Activated T-cell treated with anti-CD3 and anti-CD28 coated beads, Interleukin-2, amount 50 U/mL, for 48 hours (primary cell): ENCODE data around the gene SPESP1.
"Not testable (repeated sequence)": the region's sequence is repeated elsewhere in the genome, so short reads cannot be mapped to it uniquely, and the experiment has no call there.

Experiments used
- DNase-seq, 2 experiments: peaks; one replicate each; pipeline ENCODE4 v3.0.0-alpha.2; 2020

SPESP1 gene

GRCh38 chr15:68930268-68931022, at the start of gene SPESP1:
SPESP1 (plus strand) TSS chr15:68930525; CDS start chr15:68930654, 129 bp downstream.
- peak; percentile 53 to 65 for DNase-seq

DNA sequence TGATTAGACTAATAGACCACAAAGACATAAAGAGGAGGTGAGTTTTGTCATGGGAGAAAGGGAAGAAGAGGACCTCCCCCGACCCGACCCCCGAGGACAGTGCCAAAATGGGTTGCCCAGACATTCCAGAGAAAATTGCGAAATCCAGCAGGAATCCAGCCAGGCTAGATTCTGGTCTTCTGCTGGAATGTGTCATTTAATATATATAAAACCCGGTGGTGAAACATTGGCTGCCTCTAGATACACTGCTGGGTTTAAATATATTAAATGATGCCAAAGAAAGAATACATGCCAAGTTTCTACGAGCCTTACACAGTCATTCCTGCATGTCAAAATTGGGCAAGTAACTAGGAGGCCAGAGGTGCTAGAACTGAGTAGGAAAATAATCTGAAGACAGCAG, 45.3 kb upstream of the SPESP1 start:
- no peak for DNase-seq

- DNase-seq: no peak
Measured at GRCh38 chr15:68887120-68887519, 43.2 kb upstream of the SPESP1 start.

DNA sequence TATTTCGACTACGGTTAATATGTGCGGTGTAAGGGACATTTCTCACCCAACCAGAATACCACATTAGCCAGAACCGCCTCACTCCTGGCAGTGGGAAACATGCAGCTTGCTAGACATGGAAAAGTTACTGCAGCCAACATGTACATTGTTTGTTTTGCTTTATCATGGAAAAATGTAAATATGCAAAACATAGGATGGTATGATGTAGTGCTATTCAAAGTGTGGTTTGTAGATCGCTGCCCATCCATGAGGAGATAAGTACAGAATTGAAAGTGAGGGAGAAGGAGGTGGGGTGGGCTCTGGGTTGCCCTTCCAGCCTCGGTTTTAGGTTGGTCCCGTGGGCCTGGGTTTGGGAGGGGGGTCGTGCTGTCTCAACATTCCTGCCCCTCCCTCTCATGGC, 42.5 kb upstream of the SPESP1 start:
- no peak for DNase-seq

DNA sequence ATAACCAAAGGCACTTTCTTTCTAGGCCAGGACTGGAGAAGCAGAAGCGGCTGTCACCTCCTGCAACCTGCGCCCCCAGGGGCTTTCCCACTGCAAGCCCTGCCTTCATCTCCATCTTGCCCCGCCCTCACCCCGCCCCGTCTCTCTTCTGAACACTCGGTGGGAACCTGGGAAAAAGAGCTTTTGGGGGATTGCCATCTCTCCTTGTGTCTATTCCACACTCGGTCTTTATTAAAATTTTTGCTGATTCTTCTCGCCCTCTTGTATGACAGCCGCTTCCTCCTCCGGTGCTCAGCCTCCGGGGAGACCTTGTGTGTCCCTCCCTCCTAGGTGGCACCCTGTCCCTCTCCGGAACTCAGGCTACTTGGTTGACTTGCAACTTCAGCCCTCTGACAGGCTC, 41.9 kb upstream of the SPESP1 start:
- peak in 1 of 2 experiments; percentile 23 for DNase-seq

GRCh38 chr15:68894208-68894607, 36.1 kb upstream of the SPESP1 start:
- no peak for DNase-seq

DNA sequence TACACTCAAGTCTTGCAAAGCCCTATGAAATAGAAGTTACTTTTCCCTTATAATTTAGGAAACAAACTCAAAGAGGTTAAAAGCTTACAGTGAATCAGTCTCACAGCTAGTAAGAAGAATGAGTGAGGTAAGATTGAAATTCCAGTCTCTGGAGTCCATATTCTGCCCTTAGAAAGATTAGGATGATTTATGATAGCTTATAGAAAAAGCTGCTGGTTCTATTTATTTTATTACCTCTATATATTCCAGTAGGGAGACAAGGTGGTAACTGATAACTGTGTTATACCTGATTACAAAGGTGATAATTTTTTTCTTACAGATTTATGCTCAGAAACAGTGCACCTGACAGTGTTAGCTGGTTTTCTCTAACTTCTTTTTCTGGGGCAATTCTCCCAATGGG, 34.1 kb upstream of the SPESP1 start:
- DNase-seq: no peak

DNA sequence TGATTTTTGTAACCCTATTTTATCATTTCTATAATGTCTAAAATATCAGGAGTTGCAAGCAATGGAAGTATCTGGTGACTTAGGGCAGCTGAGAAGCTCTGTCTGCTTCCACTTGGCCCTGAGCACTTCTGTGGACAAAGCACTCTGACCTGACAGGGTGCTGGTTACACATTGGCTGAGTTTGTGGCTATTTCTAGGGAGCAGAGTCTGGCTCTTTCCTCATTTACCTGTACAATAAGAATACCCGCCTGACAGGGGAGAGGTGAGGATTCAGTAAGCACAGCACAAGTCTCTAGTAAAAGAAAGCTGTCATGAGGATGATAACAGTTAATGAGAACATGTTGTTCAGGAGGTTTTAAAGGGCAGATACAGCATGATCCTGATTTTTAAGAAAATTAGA, 33.3 kb upstream of the SPESP1 start:
- DNase-seq: no peak

GRCh38 chr15:68900027-68900426, 30.3 kb upstream of the SPESP1 start:
- no peak for DNase-seq

DNA sequence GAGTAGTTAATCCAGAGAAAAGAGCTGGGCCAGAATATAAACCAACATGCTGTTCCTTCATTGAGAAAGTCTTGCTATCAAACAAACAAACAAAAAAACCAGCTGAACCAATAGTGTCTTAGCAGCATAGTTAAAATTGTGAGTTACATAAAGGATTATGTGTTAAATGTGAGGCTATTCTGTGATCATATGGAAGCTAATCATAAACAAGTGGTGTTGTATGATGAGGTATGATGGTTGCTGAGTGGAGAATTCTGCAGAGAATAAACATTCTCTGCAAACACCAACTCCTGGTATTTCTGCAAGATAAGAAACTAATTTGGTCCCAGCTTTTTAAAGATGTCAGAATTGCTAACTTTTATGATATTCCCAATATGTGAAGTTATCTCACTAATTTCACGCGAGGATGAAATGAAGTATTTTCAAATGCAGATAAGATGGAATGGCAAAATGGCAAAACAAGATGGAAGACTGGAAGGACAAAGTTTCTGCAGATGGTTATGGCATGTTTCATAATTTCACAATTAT, 22.9 kb upstream of the SPESP1 start:
- no peak for DNase-seq

DNA sequence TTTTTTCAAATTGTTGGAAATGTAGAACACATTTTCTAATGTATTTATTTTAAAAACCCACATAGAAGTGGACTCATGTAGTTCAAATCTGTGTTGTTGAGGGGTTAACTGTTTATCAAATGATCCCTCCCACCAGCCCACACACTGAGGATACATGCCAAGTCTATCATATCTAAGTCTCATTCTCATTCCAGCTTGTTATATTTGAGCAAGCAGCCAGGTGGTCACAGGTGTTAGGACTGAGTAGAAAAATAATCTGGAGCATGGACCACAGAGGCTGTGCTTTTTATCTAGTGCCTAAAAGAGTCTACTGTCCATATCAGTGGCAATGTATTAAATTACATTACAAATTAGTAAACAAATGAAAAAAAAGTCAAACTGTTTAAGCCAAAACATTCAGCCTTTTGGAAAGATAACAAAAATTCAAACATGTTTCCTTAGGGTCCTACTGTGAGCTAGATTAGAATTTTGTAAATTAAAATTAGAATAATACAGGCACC, 20.7 kb upstream of the SPESP1 start:
- DNase-seq: no peak

DNA sequence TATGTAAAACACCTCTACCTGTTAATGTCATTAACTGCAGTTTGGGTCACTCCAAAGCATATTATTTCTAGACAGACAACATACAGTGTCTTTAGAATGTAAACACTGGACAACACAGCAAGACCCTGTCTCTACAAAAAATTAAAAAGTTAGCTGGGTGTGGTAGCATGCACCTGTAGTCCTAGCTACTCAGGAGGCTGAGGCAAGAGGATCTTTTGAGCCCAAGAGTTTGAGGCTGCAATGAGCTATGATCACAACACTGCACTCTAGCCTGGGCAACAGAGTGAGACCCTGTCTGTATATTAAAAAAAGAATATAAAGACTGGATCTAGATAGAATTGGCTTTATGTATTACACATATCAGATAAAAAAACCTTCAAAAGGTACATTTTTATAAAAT, 20.0 kb upstream of the SPESP1 start:
- DNase-seq: no peak

DNA sequence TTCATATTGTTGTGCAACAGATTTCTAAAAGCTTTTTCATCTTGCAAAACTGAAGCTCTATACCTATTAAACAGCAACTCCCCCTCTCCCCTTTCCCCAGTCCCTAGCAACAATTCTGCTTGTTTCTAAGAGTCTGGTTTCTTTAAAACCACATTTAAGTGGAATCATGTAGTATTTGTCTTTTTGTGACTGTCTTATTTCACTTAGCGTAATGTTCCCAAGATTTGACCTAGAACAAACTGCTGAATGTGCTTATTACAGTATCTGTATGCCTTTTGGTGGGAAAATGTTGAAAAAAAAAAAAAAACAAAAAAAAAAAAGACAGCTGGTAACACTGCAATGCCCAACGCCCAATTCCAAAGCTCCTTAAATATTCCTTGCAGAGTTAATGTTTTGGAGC, 19.5 kb upstream of the SPESP1 start:
- no peak for DNase-seq

DNA sequence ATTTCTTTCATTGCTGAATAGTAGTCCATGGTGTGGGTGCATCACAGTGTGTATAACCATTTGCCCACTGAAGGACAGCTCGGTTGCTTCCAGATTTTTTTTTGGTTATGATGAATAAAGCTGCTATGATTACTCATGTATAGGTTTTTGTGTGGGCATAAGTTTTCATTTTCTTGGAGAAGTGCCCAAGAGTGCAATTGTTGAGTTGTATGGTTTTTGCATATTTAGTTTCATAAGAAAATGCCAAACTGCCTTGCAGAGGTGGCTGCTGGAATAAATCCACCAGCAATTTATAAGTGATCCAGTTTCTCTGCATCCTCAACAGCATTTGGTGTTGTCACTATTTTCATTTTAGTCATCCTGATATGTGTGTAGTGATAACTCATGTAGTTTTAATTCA, 8.4 kb upstream of the SPESP1 start:
- no peak for DNase-seq

GRCh38 chr15:68924866-68925560, 5.3 kb upstream of the SPESP1 start:
- DNase-seq: peak; percentile 75 to 77

GRCh38 chr15:68933001-68933400, 2.7 kb downstream of the SPESP1 start:
- no peak for DNase-seq

DNA sequence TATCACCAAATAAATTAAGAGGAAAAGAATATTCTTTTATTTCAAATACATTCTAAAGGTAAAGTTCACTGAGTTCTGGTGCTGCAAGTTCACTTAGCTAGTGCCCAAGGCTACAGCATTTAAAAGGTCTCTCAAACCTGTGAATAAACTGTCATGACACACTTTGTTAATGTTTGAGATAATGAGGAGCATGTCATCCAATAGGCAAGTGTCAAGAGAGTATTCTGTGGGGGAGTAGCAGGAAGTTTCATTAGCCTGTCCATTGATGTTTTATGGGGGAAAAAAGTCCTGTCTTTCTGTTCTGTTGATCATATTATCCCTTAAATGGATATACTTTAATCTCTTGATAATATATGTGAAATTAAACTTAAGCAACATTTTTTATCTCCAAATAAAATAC, 4.0 kb downstream of the SPESP1 start:
- no peak for DNase-seq

GRCh38 chr15:68935400-68935937, 5.1 kb downstream of the SPESP1 start:
- no peak for DNase-seq

GRCh38 chr15:68939501-68939900, 9.2 kb downstream of the SPESP1 start:
- DNase-seq: no peak

DNA sequence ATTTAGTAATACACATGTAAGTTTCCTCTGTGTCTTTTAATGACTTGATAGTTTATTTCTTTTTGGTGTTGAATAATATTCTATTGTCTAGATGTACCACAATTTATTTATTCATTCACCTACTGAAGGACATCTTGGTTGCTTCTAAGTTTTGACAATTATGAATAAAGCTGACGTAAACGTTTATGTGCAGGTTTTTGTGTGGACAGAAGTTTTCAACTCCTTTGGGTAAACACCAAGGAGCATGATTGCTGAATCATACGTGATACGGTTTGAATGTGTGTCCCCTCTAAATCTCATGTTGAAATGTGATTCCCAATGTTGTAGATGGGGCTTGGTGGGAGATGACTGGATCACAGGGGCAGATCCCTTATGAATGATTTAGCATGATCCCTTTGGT, 21.5 kb downstream of the SPESP1 start:
- no peak for DNase-seq

- no peak for DNase-seq
Measured at GRCh38 chr15:68957696-68958095, 27.4 kb downstream of the SPESP1 start.

- DNase-seq: no peak
Measured at GRCh38 chr15:68958597-68958996, 28.3 kb downstream of the SPESP1 start.

- DNase-seq: no peak
Measured at GRCh38 chr15:68962465-68962864, 32.1 kb downstream of the SPESP1 start.

- DNase-seq: not testable (repeated sequence)
Measured at GRCh38 chr15:68963719-68964118, 33.4 kb downstream of the SPESP1 start.
